ENCODE data around the gene HEMK1.
A peak's percentile ranks its signal among the peaks of the same experiment; 100 is the strongest.

Gene HEMK1

DNA sequence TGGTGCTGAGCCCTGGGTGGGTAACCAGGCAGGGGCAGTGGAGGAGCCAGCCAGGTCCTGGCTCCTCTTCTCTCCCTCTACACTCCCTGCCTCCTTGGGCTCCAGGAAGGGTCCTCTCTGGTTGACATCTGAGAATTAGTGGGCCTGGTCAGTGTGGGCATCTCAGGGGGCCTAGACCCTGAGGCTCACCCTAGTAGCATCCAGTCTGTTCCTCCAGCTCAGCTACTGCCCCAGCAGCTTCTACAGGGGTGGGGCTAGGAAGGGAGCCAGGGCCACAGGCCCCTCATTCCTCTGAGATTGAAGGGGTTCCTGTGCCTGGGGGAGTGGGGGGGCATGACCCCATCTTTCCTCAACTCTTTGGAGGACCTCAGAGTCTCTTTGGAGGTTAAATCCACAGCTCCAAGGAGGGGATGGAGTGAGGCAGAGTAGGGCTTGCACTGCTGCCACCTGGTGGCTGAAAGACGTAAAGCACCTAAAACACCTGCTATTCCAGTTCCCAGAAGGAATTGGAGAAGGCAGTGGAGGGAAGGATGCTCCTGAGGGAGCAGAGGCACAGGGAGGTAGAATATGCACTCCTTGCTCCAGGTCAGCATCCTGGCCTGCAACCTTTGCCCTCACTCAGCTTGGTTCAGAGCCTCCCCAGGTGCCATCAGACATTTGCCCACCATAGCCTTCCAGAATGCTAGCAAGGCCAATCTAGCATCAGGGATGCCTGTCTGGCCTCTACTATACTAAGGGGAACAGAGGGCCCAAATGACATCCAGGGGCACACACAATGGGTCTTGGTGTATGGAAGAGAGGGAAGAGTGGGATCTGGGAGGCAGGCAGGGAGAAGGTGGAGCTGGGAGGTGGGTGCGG lies 26.9 kb upstream of the HEMK1 start:
- DNase-seq (ENCODE audit: low spot score) = peak; percentile 59

DNA sequence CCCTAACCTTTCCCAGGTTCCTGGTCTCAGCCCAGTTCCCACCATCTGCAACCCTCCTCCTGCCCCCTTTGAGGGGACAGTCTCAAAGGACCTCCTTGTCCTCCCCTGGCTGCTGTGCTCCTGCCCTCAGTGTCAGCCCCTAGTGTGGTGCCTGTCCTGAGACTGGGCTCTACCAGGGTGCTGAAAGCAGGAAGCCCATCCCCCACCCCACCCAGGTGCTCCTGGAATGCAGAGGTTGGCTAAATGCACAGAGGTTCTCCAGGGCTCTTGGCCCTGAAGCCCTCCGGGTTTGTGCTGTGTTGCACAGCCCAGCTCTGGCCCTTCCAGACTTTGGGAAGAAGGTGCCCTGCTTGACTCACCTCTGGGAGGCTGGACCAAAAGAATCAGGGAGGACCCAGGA lies 23.5 kb upstream of the HEMK1 start:
- DNase-seq (ENCODE audit: low spot score) = no peak

DNA sequence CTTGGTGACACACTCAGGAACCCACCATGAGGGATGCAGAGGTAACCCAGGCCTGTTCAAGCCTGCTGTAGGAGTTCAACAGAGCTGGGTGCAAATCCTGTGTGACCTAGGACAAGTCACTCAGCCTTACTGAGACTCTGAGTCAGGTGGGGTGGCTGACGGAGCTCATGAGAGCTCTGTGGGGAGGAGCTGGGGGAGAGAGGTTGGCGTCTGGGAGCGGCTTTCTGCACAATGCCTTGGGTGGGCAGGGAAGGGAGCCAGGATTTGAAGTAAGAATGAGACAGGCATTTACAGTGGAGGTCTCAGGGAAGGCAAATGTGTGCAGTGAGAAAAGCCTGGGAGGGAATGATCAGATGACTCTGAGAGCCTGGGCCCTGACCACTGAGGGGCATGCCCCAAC lies 20.1 kb upstream of the HEMK1 start:
- no peak for DNase-seq (ENCODE audit: low spot score)

DNA sequence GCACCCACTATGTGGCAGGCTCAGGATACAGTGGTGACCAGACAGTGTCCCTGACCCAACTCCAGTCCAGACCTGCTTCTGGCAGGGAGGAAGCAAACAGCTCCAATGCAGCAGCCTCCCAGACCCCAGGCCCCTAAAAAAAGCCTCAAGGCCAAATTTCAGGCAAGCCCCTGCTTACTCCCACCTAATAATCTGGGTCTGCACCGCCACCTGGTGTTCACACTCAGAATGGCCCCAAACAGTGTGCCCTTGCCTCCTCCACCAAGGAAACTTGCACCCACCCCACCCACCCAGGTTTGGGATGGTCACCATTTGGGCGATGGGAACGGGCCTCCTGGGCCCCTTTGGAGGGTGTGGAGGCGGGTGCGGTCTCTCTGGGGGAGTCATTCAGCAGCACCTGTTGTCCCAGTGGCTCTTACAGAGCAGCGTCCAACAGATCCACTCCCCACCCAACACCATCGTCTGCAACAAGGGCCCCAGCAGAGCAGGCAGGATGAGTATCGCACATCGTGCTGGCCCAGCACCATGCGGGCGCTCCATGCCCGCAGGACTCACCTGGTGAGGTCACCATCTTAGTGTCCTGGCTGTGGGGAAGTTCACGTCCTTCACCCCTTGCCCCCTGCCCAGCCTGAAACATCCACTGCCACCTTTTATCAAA lies 19.1 kb upstream of the HEMK1 start:
- peak; percentile 70 for DNase-seq (ENCODE audit: low spot score)

DNA sequence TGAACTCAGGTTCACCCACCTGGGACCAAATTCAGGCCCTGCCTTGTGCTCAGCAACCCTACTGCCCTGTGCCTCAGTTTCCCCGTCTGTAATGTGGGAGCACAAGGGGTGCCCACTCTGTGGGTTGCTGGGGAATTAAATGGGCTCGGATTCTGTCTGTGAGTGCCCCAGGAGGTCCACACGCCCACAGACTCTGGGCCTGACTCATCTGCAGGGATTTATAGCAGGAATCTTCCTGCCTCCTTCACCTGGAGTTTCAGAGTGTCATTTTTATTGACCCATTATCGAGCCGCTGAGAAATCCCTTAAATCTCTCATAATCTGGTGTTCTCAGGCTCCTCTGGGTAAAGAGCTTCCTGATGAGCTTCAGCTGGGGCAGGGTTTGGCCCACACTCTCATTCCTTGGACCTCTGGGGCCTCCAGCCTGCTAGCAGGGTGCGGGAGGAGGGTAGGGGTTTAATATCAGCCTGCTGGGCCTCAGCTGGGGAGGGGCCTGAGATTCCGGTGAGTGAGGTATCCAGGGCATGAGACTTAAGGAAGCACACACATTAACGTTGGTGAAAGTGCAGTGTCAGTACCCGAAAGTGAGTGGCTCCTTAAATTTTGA lies 18.2 kb upstream of the HEMK1 start:
- DNase-seq (ENCODE audit: low spot score) = no peak

DNA sequence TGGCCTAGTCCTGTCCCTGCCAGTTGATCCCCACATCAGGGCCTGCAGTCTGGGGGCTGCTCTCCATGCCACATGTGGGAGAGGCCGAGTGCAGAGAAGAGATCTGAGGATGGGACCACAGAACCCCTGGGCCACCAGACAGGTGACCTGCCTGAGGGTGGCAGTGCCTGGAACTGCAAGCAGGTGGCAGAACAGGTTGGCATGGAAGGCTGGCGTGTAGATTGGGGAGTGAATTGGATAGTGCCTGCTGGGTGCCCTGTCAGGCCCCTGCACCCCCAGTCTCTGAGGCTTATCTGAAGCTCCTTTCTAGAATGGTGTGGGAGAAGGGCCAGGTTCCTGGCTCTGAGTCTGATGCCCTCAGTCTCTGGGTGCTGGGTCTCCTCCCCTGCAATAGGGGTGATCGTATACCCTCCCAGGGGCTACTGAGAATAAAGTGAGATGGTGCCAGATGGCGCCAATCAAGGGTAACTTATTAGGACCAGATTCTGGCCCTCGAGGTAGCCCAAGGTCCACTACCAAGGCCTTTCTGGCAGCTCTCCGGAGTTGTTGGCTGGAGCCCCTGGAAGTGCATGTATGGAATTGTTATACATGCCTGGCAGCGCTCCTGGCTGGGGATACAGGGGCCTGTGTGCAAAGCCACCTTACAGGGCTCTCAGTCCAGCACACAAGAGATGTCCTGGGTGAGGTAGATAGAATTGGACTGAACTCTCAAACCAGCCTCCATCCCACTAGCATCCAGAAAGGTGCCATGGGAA lies 17.5 kb upstream of the HEMK1 start:
- no peak for DNase-seq (ENCODE audit: low spot score)

DNA sequence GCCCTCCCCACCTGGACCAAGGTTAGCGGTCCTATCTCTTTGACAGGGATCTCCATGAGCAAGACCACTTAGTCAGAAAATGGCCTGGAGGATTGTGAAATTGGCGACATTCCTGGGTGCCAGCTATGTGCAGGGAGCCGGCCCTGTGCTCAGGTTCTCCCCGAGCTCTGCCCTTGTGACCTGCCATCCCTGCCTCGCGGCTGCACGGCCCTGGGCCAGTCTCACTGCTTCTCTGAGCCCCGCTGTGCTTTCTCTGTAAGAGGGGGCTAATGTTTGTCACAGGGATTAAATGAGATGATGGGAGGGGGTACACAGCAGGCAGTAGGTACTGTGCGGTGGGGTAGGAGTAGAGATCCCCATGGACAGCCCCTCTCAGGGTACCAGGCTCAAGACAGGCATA lies 16.7 kb upstream of the HEMK1 start:
- DNase-seq (ENCODE audit: low spot score) = no peak

DNA sequence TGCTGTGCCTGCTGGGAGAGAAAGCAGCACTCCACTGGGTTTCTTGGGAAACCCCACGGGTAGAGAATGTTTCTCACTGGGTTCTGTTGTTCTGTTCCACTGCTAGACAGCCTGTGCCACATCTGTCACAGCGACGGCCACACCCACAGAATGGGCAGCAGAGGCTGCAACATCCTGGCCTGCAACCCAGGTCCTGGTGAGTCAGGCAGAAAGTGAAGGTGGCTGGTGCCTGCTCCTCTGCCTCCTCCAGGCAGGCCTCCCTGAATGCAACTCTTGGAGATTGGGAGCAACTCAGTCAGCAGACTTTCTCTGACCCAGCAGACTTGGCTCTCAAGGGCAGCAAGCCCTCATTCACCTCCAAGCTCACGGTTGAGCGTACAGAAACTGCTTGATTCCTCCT lies 14.8 kb upstream of the HEMK1 start:
- DNase-seq (ENCODE audit: low spot score) = peak; percentile 17

DNA sequence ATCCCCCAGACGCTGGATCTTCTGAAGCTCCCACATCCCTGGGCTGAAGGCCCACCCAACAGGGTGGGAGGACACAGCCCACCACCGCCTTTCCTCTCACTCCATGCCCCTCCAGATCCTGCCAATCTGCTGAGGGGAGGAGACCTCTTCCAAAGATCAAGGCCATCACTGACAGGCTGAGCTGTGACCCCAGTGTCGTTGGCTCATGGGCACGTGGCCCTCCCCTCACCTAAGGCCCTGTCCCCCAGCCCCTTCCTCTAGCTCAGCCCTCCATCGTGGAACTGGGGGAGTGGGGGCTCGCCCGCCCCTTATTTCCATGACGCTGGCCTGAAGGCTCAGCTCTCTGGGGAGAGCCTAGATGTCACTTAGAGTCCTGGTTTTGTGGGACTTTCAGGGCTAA lies 12.2 kb upstream of the HEMK1 start:
- DNase-seq (ENCODE audit: low spot score) = no peak

DNA sequence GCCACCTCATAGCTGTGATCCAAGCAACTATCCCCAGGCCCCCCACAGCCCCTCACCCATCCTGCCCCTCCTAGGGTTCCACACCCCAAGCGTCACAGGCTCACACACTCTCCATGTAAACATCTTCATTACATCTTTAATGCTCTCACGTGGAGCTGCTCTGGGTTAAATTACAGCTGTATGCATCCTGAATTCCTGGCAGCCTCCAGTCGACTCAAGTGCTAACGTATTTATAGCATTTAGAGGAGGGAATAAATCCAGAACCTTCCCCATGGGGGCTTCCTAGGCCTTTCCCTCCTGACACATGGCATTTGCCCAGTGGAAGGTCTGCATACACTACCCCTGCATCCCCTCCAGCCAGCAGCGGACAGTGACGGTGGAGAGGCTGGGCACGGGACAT lies 11.4 kb upstream of the HEMK1 start:
- DNase-seq (ENCODE audit: low spot score) = no peak

DNA sequence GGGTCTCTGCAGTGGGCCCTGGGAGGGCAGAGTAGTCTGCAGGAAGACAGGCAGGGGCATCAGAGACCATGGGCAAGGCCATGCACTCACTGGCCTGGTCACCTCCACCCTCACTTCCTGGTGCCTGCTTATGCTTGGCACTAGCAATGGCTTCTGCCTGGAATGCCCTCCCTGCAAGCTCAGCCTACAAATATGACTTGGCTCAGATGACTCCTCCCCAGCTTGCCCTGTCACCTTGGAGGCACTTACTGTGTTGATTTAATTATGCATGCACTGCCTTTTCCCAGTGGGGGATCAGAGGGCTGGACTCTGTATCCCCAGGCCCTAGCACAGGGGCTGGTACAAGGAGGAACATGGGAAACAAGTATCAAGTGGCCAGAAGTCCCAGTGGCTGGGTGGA lies 9.6 kb upstream of the HEMK1 start:
- no peak for DNase-seq (ENCODE audit: low spot score)

DNA sequence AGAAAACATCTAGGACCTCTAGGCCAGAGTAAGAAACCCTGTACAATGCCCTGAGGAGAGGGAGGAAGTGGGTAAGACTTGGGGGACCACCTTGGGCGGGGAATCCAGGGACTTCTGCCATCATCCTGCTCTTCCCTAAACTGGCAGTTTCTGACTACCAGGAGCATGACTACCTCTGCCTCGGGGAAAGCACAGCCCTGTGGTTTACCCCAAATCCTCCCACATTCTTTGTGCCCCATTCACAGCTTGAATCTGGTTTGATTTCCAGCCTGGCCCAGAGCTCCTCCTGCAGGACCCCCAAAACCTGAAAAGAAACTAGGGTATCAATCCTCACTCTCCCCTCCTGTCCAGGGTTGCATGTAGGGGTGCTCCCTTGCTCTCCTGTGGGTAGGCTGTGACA lies 6.5 kb upstream of the HEMK1 start:
- DNase-seq (ENCODE audit: low spot score) = no peak

DNA sequence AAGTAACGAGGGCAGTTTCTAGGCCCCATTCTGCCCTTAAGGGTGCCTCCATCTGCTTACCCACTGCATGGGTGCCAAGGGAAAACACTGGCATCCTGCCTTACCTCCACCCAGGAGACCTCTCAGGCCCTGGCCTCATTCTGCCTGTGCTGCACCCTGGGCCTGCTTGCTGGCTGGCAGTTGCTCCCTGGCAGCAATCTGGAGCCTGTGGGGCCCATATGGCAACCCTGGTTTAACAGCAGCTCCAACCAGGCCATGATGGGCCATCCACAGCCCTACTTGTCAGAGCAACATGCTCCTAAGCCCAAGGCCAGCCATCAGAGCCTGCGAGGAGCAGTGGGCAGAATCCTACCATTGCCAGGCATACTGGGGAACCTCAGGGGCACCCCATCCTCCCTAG lies 5.5 kb upstream of the HEMK1 start:
- no peak for DNase-seq (ENCODE audit: low spot score)

DNA sequence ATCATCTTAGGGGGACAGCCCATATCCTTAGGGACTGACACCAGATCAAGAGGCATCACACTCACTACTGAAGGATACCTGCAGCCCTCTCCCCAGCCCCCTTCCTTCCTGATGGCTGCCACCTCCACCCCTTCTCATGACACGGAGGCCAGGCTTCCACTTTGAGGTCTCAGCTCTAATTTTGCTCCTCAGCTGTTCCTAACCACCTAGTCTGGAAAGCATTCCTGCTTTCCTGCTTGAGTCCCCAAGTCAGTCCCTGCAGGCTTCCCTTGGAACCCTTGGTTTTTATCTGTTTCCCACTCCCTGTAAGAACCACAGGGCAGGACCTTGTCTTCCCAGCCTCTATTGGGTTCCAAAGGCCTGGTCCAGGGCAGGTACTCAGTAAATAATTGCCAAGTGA lies 5.0 kb upstream of the HEMK1 start:
- DNase-seq (ENCODE audit: low spot score) = no peak

DNA sequence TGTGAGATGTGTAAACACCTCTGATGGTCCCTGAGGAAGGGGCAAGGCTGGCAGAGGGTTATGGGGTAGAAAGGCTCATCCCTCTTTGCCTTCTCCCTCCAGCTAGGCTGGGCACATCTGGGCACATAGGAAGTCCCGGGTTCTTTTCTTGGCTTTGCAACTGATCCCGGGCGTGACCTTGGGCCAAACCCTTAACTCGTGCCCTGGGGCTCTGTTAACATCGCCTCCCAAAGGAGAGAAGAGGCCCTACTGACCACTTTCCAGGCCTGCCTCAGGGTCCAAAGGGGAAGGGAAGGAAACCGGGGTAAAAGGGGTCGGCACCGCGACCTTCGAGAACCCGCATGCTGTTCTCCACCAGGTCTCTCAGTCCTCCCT lies 2.3 kb upstream of the HEMK1 start:
- no peak for DNase-seq (ENCODE audit: low spot score)

DNA sequence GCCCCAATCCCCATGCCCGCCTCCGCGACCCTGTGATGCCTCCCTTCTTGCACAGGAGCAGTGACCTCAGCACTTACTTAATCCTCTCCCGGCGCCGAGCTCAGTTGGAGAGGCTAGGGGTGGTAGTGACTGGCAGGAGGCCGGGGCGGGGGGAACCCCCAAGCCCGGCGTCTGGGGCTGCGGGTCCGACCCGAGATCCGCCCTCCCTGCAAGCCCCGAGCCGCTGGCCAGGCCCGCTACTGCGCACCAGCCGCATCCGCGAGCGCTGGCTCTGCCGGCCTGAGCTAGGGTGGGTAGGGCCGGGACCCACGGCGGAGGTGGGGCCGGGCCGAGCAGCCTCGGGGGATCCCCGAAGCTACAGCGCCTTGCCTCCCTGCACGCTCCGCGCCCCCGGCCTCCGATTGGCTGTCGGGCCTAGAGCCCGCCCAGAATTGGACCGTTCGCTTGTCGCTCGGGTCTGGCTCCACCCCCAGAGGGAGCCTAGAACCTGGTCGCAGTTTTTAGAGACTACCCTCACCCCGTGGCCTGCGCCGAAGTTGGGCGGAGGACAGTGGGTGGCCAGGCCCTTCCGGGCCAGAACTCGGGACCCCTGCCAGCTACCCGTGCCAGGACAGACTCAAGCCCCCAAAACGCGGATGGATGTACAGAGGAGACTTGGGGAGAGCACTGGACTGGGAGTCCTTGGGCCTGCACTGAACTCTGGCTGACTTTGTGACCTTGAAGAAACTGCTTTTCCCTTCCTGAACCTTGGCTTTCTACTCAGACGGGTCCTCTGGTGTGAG lies 1.7 kb upstream of the HEMK1 start, which contains the start of gene C3orf18:
Gene C3orf18, minus strand, starts transcription at position 362 of the 782 bp plus-strand sequence. CDS start 2,048 bp downstream, outside the sequence.
- peak; percentile 97 for DNase-seq (ENCODE audit: low spot score)

DNA sequence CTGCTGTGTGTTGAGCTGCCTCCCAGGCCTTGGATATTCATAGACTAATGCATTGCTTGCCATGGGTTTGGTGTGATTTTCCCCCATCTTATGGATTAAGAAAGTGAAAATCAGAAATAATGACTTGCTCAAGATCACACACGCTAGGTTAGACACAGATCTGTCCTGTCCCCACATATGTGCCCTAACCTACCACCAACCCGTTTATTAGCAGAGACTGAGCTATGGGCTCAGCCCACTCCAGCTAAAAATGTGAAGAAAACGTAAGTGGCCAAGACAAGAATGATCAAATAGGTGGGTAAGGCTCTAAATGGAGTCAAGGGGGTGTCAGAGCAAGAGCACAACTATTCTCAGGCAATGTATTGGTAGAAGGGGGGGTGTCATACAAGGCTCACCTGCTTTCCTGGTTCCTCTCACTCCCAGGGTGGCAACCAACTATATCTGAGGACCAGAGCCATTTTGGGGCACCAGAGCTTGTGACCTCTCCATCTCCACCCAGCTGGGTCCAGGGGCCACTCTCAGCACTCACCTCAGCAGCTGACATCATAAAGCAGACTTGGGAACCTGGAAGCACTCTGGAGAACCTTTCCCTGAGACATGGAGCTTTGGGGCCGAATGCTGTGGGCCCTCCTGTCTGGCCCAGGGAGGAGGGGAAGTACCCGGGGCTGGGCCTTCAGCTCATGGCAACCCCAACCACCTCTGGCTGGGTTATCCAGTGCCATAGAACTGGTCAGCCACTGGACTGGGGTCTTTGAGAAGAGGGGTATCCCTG lies 1.4 kb downstream of the HEMK1 start:
- DNase-seq (ENCODE audit: low spot score) = no peak

DNA sequence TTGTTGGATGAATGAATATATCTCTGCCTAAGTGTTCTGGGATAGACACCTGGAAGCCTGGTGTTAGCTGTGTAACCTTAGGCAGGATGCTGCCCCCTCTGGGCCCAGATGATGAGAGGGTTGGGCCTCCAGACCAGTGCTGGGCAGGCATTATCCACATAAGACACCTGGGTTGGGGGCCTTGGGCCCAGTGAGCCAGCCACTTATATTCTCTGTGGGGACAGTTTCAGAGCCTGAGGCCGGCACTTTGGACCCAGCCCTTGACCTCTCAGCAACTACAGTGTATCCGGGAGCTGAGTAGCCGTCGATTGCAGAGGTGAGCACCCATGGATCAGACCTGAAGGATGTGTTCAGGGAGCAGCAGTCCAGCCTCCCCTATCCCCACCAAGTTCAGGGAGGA lies 2.2 kb downstream of the HEMK1 start:
- DNase-seq (ENCODE audit: low spot score) = no peak

DNA sequence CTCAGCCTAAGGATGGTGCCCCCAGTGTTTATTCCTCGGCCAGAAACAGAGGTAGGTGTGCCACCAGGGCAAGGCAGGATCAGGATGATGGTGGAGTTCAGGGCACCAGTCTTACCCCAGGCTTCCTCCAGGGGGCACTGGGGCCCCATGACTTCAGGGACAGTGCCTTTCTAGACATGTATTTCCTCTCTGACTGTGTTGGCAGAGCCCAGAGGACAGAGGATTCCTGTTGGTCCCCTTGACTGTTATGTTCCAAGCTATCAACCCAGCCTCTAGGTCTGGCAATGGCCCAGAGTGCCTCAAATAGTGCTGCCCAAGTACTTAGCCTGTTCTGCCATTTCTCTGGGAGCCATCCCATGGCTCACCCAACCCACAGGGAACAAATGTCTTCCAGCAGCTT lies 2.8 kb downstream of the HEMK1 start:
- peak; percentile 91 for DNase-seq (ENCODE audit: low spot score)

DNA sequence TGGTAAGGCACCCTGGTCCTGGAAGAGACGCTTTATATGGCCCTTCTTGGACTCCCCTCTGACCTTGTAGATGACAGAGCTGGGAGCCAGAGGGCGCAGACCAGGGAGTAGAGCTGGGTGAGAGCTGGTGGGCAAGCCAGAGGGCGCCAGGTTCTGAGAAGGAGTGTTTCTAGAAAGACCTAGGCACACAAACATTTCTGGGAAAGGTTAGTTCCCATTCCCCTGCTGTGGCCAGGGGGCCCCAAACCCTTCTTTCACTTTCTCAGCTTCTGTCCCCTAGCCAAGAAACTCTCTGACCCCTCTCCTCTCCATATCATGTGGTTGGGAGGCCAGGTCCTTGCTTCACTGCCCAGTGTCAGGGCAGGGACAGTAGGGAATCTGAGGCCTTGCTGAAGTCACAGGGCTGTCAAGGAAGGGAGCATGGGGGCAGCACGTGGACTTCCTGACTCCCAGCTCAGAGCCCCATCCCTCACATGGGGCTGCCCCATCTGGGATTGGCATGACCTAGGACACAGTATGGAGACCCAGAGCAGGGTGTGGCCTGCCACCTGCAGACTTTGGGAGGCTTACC lies 3.6 kb downstream of the HEMK1 start:
- DNase-seq (ENCODE audit: low spot score) = peak; percentile 84

Data from CD4-positive, alpha-beta T cell treated with Interleukin-2 at 100 ng/mL for 4 hours (primary cell).